ENCODE data around the gene NTSR1.

DNA sequence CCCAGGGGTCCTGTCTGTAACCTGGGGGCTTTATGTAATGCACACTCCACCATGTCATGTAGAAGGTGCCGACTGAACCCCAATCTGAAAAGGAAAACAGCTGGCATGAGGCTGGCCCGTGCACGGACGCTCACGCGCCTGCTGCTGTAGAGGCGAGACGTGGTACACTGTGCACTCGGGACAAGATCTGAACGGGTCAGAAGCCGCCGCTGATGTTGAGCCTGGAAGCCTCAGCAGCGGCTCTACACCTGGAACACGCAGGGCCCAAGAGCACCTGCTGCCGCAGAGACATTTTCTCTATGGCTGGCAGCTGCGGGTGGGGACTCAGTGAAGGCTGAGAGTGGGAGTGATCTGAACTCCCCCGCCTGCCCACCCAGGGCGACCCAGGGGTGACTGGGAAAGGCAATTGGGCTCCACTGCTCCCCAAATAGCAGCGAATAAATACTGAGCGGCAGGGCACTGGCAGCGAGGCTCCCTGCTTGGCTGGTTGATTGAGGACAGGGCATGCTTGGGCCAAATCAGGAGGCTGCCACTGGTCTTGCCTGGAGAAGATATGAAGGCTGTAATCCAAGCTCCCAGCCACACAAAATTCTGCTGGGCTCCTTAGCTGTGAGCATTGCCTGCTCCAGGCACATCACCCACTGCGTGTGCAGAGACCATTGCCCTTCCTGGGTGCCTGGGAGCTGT, 93.5 kb downstream of the NTSR1 start:
- TF ChIP-seq, protein P1, sequence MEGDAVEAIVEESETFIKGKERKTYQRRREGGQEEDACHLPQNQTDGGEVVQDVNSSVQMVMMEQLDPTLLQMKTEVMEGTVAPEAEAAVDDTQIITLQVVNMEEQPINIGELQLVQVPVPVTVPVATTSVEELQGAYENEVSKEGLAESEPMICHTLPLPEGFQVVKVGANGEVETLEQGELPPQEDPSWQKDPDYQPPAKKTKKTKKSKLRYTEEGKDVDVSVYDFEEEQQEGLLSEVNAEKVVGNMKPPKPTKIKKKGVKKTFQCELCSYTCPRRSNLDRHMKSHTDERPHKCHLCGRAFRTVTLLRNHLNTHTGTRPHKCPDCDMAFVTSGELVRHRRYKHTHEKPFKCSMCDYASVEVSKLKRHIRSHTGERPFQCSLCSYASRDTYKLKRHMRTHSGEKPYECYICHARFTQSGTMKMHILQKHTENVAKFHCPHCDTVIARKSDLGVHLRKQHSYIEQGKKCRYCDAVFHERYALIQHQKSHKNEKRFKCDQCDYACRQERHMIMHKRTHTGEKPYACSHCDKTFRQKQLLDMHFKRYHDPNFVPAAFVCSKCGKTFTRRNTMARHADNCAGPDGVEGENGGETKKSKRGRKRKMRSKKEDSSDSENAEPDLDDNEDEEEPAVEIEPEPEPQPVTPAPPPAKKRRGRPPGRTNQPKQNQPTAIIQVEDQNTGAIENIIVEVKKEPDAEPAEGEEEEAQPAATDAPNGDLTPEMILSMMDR (IDR thresholded peaks at IDR 0.05) = no peak
- TF ChIP-seq POLR2A (IDR thresholded peaks at IDR 0.05) = no peak
- TF ChIP-seq POLR2AphosphoS5 (IDR thresholded peaks at IDR 0.05) = no peak
- TF ChIP-seq EP300 (IDR thresholded peaks at IDR 0.05) = no peak

Measured in sigmoid colon (tissue), 4 donors.